Measurements from ENCODE around the gene TWIST2. TPM values are rescaled to one million over a fixed set of nuclear protein-coding genes. Genes with fewer than 3 reads are reported as not detected.

The TWIST2 gene
- total and polyA plus RNA-seq, 9 of the 15 experiments (the other 6 are each of a cell fraction or from before 2014, with no cell fraction given): not detected

GRCh38 chr2:238872628-238873380, 24.9 kb downstream of the TWIST2 start (continued):
- no peak for TF ChIP-seq ZFP30 (CRISPR knock-in tag; IDR thresholded peaks at IDR 0.05; ENCODE audit: borderline replicate concordance)

GRCh38 chr2:238873381-238873801, 25.5 kb downstream of the TWIST2 start:
- Histone ChIP-seq H3K4me2 (ENCODE audit: insufficient read depth, low read length) (no peak overlapping the region), H3K79me2 (ENCODE audit: control insufficient read depth, insufficient read depth, low read length) (no peaks in the 10 kb centered on the region), H2AFZ (ENCODE audit: low read depth, low read length) (no peak overlapping the region), H3K4me1 (replicated peaks in 1 of 2; ENCODE audit: control insufficient read depth in 2 of 2, insufficient read depth in 2 of 2, low read length in 2 of 2) (no peaks in the 10 kb centered on the region), H3K4me3 (no peak overlapping the region), H3K9ac (ENCODE audit: insufficient read depth in 1 of 2, low read depth in 2 of 2, low read length in 2 of 2) (no peak overlapping the region), H3K36me3 (ENCODE audit: control insufficient read depth, insufficient read depth, low read length) (no peaks in the 10 kb centered on the region), H3K27me3 (ENCODE audit: control insufficient read depth in 2 of 2, insufficient read depth in 2 of 2, low read length in 2 of 2) (peaks cover 0 to 6% of the 10 kb centered on the region in 2 experiments; a peak in 1 of 5 replicates), H3K9me1 (ENCODE audit: control insufficient read depth, insufficient read depth, low read length) (no peaks in the 10 kb centered on the region), H3K27ac (ENCODE audit: extremely low read depth, low read depth, low read length) (no peak overlapping the region), H3K9me3 (replicated peaks; ENCODE audit: control insufficient read depth, insufficient read depth, low read depth, low read length) (no peaks in the 10 kb centered on the region), H4K20me1 (replicated peaks; ENCODE audit: control insufficient read depth, insufficient read depth, low read length) (no peaks in the 10 kb centered on the region)
- intact Hi-C loops (cut with micrococcal nuclease) (no loop called here), in situ Hi-C loops (cut with MboI) (no loop called here)
- ATAC-seq: no peak
- no peak for FAIRE-seq
- TF ChIP-seq ZNF224 (CRISPR knock-in tag; IDR thresholded peaks at IDR 0.05): no peak
- TF ChIP-seq, protein P1, sequence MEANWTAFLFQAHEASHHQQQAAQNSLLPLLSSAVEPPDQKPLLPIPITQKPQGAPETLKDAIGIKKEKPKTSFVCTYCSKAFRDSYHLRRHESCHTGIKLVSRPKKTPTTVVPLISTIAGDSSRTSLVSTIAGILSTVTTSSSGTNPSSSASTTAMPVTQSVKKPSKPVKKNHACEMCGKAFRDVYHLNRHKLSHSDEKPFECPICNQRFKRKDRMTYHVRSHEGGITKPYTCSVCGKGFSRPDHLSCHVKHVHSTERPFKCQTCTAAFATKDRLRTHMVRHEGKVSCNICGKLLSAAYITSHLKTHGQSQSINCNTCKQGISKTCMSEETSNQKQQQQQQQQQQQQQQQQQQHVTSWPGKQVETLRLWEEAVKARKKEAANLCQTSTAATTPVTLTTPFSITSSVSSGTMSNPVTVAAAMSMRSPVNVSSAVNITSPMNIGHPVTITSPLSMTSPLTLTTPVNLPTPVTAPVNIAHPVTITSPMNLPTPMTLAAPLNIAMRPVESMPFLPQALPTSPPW (CRISPR knock-in tag; IDR thresholded peaks at IDR 0.05): no peak
- TF ChIP-seq BCOR (IDR thresholded peaks at IDR 0.05): no peak
- no peak for TF ChIP-seq ZNF740 (CRISPR knock-in tag; IDR thresholded peaks at IDR 0.05)
- TF ChIP-seq ZNF740 (tag; IDR thresholded peaks at IDR 0.05): no peak
- no peak for TF ChIP-seq HMGN3 (IDR thresholded peaks at IDR 0.05; ENCODE audit: borderline replicate concordance, extremely low read depth, insufficient read length, low read depth, low read length)
- TF ChIP-seq ELF2 (CRISPR knock-in tag; IDR thresholded peaks at IDR 0.05): no peak
- TF ChIP-seq RAD21 (CRISPR knock-in tag; conservative IDR thresholded peaks at IDR 0.05 in 1 of 2, IDR thresholded peaks at IDR 0.05 in 1 of 2): no peak
- no peak for TF ChIP-seq ZEB2 (IDR thresholded peaks at IDR 0.05)
- no peak for TF ChIP-seq ZNF23 (CRISPR knock-in tag; IDR thresholded peaks at IDR 0.05)
- TF ChIP-seq STAT5A (IDR thresholded peaks at IDR 0.05; ENCODE audit: borderline replicate concordance, low read length): no peak
- no peak for TF ChIP-seq FOXA3 (CRISPR knock-in tag; conservative IDR thresholded peaks at IDR 0.05 in 1 of 2, IDR thresholded peaks at IDR 0.05 in 1 of 2)
- no peak for TF ChIP-seq POLR3G (IDR thresholded peaks at IDR 0.05; ENCODE audit: extremely low read depth, insufficient read length, insufficient replicate concordance)
- no peak for TF ChIP-seq POLR2B (IDR thresholded peaks at IDR 0.05; ENCODE audit: low read depth, partially characterized antibody)
- no peak for TF ChIP-seq HDAC6 (IDR thresholded peaks at IDR 0.05; ENCODE audit: low read depth, low read length)
- no peak for TF ChIP-seq NFE2L1 (tag; IDR thresholded peaks at IDR 0.05; ENCODE audit: borderline replicate concordance, low read depth)
- POLR2A ChIA-PET: no interaction called here
- WGBS (ENCODE audit: insufficient coverage, low coverage, missing lambda C conversion rate): 2% methylated on average over 10 of the region's 16 CpGs
- CTCF ChIA-PET (ENCODE audit: low intra/inter-chr PET ratio): no interaction called here
- DNase-seq (ENCODE audit: extremely low read depth in 1 of 4, low spot score in 3 of 4): no peak
- no TSS peak for BruUV-seq (replicated peaks)

All from K562 (cell line).